GM12892 (cell line): ENCODE data around the gene GSN.

Source experiments
- POLR2A ChIP-seq: IDR thresholded peaks from 2 replicates; pipeline ENCODE4 v1.6.1; 2011; ENCODE audit warnings: low read depth, low read length, control low read depth
- POLR2AphosphoS5 ChIP-seq: IDR thresholded peaks from 2 replicates; pipeline ENCODE4 v1.6.1; 2011; ENCODE audit warnings: low read depth, low read length, control low read depth
- TAF1 ChIP-seq: IDR thresholded peaks from 2 replicates; pipeline ENCODE4 v1.6.1; 2011; ENCODE audit warnings: low read depth, mild to moderate bottlenecking, control low read depth, low read length, borderline replicate concordance

- TF ChIP-seq POLR2AphosphoS5, result no peak
- no peak for TF ChIP-seq POLR2A
- no peak for TF ChIP-seq TAF1
Measured at GRCh38 chr9:121274851-121275250, 6.9 kb downstream of the GSN start.
